Activated CD4-positive, alpha-beta T cell treated with anti-CD3 and anti-CD28 coated beads, Interleukin-2, amount 50 U/mL, for 4 hours (primary cell): ENCODE measurements around the gene MTF1.
A peak's percentile ranks its signal among the peaks of the same experiment; 100 is the strongest.
"Not testable (repeated sequence)": the region's sequence is repeated elsewhere in the genome, so short reads cannot be mapped to it uniquely, and the experiment has no call there.

Source experiments
- DNase-seq, 2 experiments: peaks; one replicate each; pipeline ENCODE4 v3.0.0-alpha.2; 2020

Gene MTF1

DNA sequence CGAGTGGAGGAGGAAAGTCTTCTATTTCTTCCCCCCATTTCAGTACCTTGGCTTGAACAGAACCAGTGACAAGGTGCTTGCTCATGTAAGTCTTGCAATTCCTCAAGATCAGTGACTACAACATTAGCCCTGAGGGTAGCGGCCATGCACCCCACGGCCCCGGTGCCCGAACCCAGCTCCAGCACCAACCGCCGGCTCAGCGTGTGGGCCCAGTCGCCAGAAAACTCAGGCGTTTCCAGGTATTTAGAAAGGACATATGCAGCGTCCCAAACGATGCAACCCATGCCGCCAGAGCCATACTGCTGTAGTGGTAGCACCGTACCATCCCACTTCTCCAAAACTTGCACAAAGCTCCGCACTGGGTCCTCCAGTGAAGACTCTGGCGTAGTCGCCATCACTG, 76.9 kb downstream of the MTF1 start:
- no peak for DNase-seq

GRCh38 chr1:37778654-37779053, 80.7 kb downstream of the MTF1 start:
- DNase-seq = no peak

- DNase-seq = peak in 1 of 2 experiments; percentile 14
Observed at GRCh38 chr1:37776946-37777516, 82.4 kb downstream of the MTF1 start.

DNA sequence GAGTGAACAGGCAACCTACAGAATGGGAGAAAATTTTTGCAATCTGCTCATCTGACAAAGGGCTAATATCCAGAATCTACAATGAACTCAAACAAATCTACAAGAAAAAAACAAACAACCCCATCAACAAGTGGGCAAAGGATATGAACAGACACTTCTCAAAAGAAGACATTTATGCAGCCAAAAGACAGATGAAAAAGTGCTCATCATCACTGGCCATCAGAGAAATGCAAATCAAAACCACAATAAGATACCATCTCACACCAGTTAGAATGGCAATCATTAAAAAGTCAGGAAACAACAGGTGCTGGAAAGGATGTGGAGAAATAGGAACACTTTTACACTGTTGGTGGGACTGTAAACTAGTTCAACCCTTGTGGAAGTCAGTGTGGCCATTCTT, 88.0 kb downstream of the MTF1 start:
- DNase-seq = not testable (repeated sequence)

GRCh38 chr1:37767488-37767887, 91.9 kb downstream of the MTF1 start:
- DNase-seq = no peak

DNA sequence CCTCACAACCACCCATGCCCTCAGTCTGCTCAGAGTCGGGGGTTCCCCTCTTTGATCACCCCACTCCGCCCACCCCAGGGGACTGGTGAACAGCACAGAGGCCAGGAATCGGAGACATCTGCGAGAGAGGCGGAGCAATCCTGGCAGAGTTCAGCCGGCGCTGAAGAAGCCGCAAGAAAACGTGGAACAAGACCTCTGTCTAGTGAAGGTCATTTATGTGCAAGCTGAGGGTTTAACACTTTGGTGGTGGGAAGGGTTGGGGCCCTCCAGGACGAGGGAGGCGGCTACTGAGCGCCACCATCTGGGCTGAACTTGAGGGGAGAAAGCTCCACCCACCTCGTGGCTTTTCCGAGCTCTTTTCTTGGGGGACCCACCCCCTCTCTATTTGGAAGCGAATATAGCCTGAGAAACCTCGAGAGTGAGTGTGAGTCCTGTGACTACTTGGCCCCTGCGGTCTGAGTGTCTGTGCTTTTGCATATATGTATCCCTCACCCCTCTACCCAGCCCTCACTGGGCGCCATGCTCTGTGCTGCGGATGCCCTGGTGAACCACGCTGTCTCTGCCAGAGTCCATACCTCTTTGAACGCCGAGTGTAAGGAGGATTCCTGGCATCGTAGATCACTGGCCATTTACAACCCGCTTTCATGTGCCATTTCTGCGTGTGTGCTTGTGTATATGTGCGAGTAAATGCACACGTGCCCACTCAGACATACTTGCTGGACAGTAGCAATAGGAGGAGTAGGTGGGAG, 93.3 kb downstream of the MTF1 start:
- DNase-seq = no peak

DNA sequence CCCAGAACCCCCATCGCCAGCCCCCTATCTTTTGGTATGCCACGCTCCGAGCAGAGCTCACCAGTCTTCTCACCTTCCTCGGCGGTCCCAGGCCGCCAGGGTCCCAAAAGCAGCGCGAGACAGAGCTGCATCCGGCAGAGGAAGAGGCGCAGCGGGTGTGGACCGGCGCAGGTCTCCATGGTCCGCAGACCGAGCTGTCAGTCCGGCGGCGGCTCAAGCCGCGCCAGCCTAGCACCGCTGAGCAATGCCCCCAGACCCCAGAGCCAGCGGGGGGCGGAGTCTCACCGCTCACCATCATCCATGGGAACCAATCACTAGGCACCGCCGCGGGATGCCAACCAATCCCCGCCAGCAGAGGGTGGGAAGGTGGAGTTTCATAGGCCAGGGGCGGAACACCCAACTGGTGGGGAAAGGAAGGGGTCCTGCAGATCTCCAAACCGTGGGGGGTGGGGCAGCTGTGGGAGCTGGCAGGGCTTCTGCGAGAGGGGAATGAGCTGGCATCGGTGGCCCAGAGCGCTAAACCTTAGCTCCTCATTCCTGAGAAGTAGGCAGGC, 94.4 kb downstream of the MTF1 start, which contains the start of gene EPHA10:
TSS of gene EPHA10 (minus strand) at position 233 of the 554 bp plus-strand sequence. CDS start at position 179, 54 bp downstream.
- DNase-seq = no peak

- no peak for DNase-seq
Observed at GRCh38 chr1:37764414-37764825, 95.0 kb downstream of the MTF1 start.

GRCh38 chr1:37763791-37764413, 95.5 kb downstream of the MTF1 start:
- DNase-seq = no peak

DNA sequence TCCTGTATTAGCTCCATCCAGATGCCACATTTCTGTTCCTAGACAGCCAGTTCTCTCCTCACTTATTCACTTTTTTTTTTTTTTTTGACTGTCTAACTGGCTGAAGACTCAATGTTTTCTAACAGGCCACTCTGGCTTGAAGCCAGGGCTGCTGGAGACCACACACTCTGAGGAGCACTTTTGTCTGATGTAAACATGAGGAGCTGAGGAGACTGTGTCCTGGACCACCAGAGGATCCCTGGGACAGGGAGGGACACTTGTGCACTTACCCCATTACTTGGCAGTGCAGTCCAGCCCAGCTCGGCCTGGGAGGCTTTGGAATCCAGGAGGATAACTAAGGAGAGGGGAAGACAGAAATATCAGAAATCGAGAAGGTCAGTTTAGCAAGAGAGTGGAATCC, 96.9 kb downstream of the MTF1 start:
- no peak for DNase-seq

GRCh38 chr1:37761416-37762095, 97.8 kb downstream of the MTF1 start:
- DNase-seq = no peak
